CD14-positive monocyte (primary cell): Measurements from ENCODE around the gene CLCN2. TPM values are rescaled to one million over a fixed set of nuclear protein-coding genes. Genes with fewer than 3 reads are reported as not detected.
A peak's percentile ranks its signal among the peaks of the same experiment; 100 is the strongest.

Source experiments
- DNase-seq, 3 donors: peaks; one replicate each; pipeline ENCODE4 v3.0.0-alpha.2; 2011 to 2022
- H2AFZ ChIP-seq: 2 replicates; pipeline ENCODE4 v1.6.0; 2012; ENCODE audit warnings: mild to moderate bottlenecking, low read depth, low read length, inconsistent platforms; ENCODE audit not compliant: insufficient read depth, poor library complexity, severe bottlenecking
- H3K27ac ChIP-seq, 2 donors: 1 replicate in 1 of 2; 2 replicates in 1 of 2; pipeline ENCODE4 v1.5.1; 2012 to 2013; ENCODE audit warnings: low read length in 2 of 2, control low read depth in 1 of 2, inconsistent platforms in 1 of 2, low read depth in 1 of 2, mild to moderate bottlenecking in 1 of 2
- H3K27me3 ChIP-seq, 2 donors: one replicate each; pipeline versions ENCODE4 v1.6.0 to v1.6.1; 2011 to 2013; ENCODE audit warnings: low read length in 2 of 2; ENCODE audit not compliant: control insufficient read depth in 2 of 2, insufficient read depth in 2 of 2
- H3K36me3 ChIP-seq, 2 donors: replicated peaks in 1 of 2; 1 replicate in 1 of 2; 2 replicates in 1 of 2; pipeline versions ENCODE4 v1.5.1 to v1.6.1; 2012 to 2013; ENCODE audit warnings: low read length in 2 of 2, control low read depth in 1 of 2, inconsistent platforms in 1 of 2, mild to moderate bottlenecking in 1 of 2; ENCODE audit not compliant: insufficient read depth in 2 of 2, control insufficient read depth in 1 of 2
- H3K4me1 ChIP-seq, 2 donors: 1 replicate in 1 of 2; 2 replicates in 1 of 2; pipeline versions ENCODE4 v1.5.1 to v1.6.1; 2012 to 2013; ENCODE audit warnings: low read length in 2 of 2, control low read depth in 1 of 2, inconsistent platforms in 1 of 2, mild to moderate bottlenecking in 1 of 2, moderate library complexity in 1 of 2; ENCODE audit not compliant: insufficient read depth in 2 of 2, control insufficient read depth in 1 of 2
- H3K4me2 ChIP-seq: replicated peaks from 2 replicates; pipeline ENCODE3; 2012; ENCODE audit warnings: low read length, moderate library complexity, mild to moderate bottlenecking; ENCODE audit not compliant: poor library complexity, severe bottlenecking; ENCODE audit errors: extremely low read depth
- H3K4me3 ChIP-seq, 3 experiments: fragments of 200-600 bp in 1 of 3; sonication (generic) in 1 of 3; replicated peaks in 1 of 3; 1 replicate in 2 of 3; 2 replicates in 1 of 3; pipeline ENCODE4 v1.5.1; 2011 to 2013; ENCODE audit warnings: low read length in 3 of 3, mild to moderate bottlenecking in 3 of 3, control low read depth in 2 of 3, low read depth in 2 of 3, inconsistent platforms in 1 of 3, moderate library complexity in 1 of 3
- H3K79me2 ChIP-seq: 2 replicates; pipeline ENCODE4 v1.6.0; 2012; ENCODE audit warnings: mild to moderate bottlenecking, control low read depth, inconsistent platforms, low read length, moderate library complexity; ENCODE audit not compliant: insufficient read depth
- H3K9ac ChIP-seq: 2 replicates; pipeline ENCODE4 v1.6.0; 2017; ENCODE audit warnings: low read length, mild to moderate bottlenecking; ENCODE audit not compliant: insufficient read depth, poor library complexity, severe bottlenecking
- H3K9me3 ChIP-seq, 2 donors: replicated peaks in 1 of 2; 1 replicate in 1 of 2; 2 replicates in 1 of 2; pipeline versions ENCODE4 v1.5.1 to v1.6.1; 2012 to 2013; ENCODE audit warnings: low read length in 2 of 2, control low read depth in 1 of 2; ENCODE audit not compliant: control insufficient read depth in 1 of 2, insufficient read depth in 1 of 2
- H4K20me1 ChIP-seq: 2 replicates; pipeline ENCODE4 v1.6.0; 2012; ENCODE audit warnings: mild to moderate bottlenecking, low read length, control low read depth, moderate library complexity; ENCODE audit not compliant: insufficient read depth
- H3K27ac Mint-ChIP-seq, 7 donors: one replicate each; pipeline ENCODE4 v1.8.0; 2020; ENCODE audit warnings: mild to moderate bottlenecking in 7 of 7, mixed read lengths in 7 of 7, moderate library complexity in 6 of 7, inconsistent platforms in 2 of 7
- H3K27me3 Mint-ChIP-seq, 3 donors: one replicate each; pipeline ENCODE4 v1.8.0; 2021 to 2022; ENCODE audit warnings: low read depth in 3 of 3, mild to moderate bottlenecking in 3 of 3, mixed read lengths in 3 of 3, moderate library complexity in 3 of 3, inconsistent platforms in 1 of 3
- H3K36me3 Mint-ChIP-seq, 2 donors: one replicate each; pipeline ENCODE4 v1.8.0; 2020; ENCODE audit warnings: mixed read lengths in 2 of 2, inconsistent platforms in 1 of 2, mild to moderate bottlenecking in 1 of 2
- H3K4me1 Mint-ChIP-seq: one replicate; pipeline ENCODE4 v1.8.0; 2020; ENCODE audit warnings: mild to moderate bottlenecking, mixed read lengths
- H3K4me3 Mint-ChIP-seq, 2 donors: one replicate each; pipeline ENCODE4 v1.8.0; 2020; ENCODE audit warnings: mild to moderate bottlenecking in 2 of 2, mixed read lengths in 2 of 2, moderate library complexity in 1 of 2
- H3K9me3 Mint-ChIP-seq, 7 donors: one replicate each; pipeline ENCODE4 v1.8.0; 2020 to 2022; ENCODE audit warnings: mixed read lengths in 7 of 7, mild to moderate bottlenecking in 6 of 7, moderate library complexity in 6 of 7, inconsistent platforms in 2 of 7
- WGBS: methylation state at CpG from one replicate; pipeline ENCODE4 v1.1.5; 2013; ENCODE audit warnings: missing lambda C conversion rate; ENCODE audit not compliant: insufficient coverage; 5-methylcytosine and 5-hydroxymethylcytosine counted together
- intact Hi-C, 2 donors: fragments of 100-400 bp; cut with micrococcal nuclease; formaldehyde crosslinking; loops; one replicate each; pipeline versions ENCODE4 v1.15.0 to v1.15.1; 2023
- polyA plus RNA-seq, 3 donors: library from polyadenylated mRNA; depleted of rRNA in 1 of 3; unstranded in 2 of 3; stranded (reverse) in 1 of 3; fragments of 300-500 nt in 2 of 3; fragments of >200 nt in 1 of 3; fragmentation: Illumina TruSeq in 2 of 3; gene quantifications; 1 replicate in 2 of 3; 2 replicates in 1 of 3; pipeline ENCODE4 v1.2.3, GENCODE V29; 2012 to 2021
- TF ChIP-seq, protein P1 (sequence below): fragments of 200-600 bp; IDR thresholded peaks from one replicate; pipeline ENCODE4 v1.8.0; 2022; ENCODE audit warnings: antibody characterized with exemption, mild to moderate bottlenecking

CLCN2 gene
- polyA plus RNA-seq, 3 donors = 0.16 to 2.7 TPM; not detected in 1

DNA sequence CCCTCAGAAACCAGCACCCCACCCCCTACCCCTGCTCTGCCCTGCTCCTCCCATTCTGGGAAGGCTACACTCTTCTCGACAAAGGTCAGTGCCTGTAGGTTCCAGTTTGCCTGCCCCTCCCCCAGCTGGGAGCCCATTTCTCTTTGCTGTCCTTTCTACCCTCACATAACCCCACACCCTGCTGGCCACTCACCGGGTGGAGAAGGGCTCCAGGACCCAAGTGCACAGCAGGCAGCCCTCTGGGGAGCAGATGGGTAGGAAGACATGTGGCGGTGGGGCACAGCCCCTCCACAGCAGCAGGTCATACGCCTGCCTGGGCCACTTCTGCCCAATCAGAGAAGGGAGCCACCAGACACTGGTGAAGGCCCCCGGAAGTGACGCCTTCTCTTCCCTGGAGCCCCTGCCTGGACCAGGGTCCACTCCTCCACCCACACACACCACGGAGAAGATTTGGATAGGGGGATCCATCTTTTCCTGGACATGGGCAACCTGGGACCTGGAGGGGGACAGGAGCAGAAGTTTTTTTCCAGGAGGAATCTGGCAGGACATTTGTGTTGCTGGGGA lies 16.6 kb upstream of the CLCN2 start, which contains the start of gene THPO:
Gene THPO (minus strand): TSS at position 326 of the 564 bp plus-strand sequence. CDS start 1,948 bp downstream, outside the sequence.
- intact Hi-C loops = loop anchor here (10.0 kb wide), 2 partner anchors 397 to 417 kb away; no protein-coding TSS in a partner anchor
- WGBS = 97% methylated on average over 3 of the region's 7 CpGs
- Histone ChIP-seq H3K4me1 (peaks cover 13 to 19% of the 10 kb centered on the region in 2 donors), H3K79me2 (no peaks in the 10 kb centered on the region), H3K9me3 (peaks cover 0 to 10% of the 10 kb centered on the region in 2 donors), H3K27ac (no peak within 1 kb of the TSS), H3K27me3 (peaks cover 30 to 68% of the 10 kb centered on the region in 2 donors), H2AFZ (no peak within 1 kb of the TSS), H3K4me2 (no peak within 1 kb of the TSS), H3K4me3 (no peak within 1 kb of the TSS), H3K36me3 (no peaks in the 10 kb centered on the region), H4K20me1 (no peaks in the 10 kb centered on the region), H3K9ac (no peak within 1 kb of the TSS)
- Mint-ChIP-seq H3K4me3 (peak within 1 kb of the TSS in 1 of 2 donors; percentile 77), H3K36me3 (peaks cover 0 to 8% of the 10 kb centered on the region in 2 donors), H3K27me3 (peaks cover 66 to 90% (median 80%) of the 10 kb centered on the region in 3 donors), H3K27ac (peak within 1 kb of the TSS in 1 of 7 donors; percentile 62), H3K4me1 (peaks cover 16% of the 10 kb centered on the region), H3K9me3 (peaks cover 0 to 17% (median 6%) of the 10 kb centered on the region in 7 donors)
- TF ChIP-seq, protein P1, sequence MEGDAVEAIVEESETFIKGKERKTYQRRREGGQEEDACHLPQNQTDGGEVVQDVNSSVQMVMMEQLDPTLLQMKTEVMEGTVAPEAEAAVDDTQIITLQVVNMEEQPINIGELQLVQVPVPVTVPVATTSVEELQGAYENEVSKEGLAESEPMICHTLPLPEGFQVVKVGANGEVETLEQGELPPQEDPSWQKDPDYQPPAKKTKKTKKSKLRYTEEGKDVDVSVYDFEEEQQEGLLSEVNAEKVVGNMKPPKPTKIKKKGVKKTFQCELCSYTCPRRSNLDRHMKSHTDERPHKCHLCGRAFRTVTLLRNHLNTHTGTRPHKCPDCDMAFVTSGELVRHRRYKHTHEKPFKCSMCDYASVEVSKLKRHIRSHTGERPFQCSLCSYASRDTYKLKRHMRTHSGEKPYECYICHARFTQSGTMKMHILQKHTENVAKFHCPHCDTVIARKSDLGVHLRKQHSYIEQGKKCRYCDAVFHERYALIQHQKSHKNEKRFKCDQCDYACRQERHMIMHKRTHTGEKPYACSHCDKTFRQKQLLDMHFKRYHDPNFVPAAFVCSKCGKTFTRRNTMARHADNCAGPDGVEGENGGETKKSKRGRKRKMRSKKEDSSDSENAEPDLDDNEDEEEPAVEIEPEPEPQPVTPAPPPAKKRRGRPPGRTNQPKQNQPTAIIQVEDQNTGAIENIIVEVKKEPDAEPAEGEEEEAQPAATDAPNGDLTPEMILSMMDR = no peak
- no peak for DNase-seq

GRCh38 chr3:184377374-184377773 lies 16.0 kb upstream of the CLCN2 start:
- peak overlapping the region in 1 of 2 donors; percentile 48 for H3K4me3 Mint-ChIP-seq

More at GRCh38 chr3:184377374-184377773, 16.0 kb upstream of the CLCN2 start:
- Histone ChIP-seq H2AFZ (no peak overlapping the region), H3K9me3 (peaks cover 0 to 10% of the 10 kb centered on the region in 2 donors), H3K27me3 (peaks cover 30 to 63% of the 10 kb centered on the region in 2 donors), H3K4me1 (peaks cover 13 to 19% of the 10 kb centered on the region in 2 donors), H3K4me2 (no peak overlapping the region), H3K4me3 (no peak overlapping the region), H3K9ac (no peak overlapping the region), H3K27ac (no peak overlapping the region), H3K79me2 (no peaks in the 10 kb centered on the region), H4K20me1 (no peaks in the 10 kb centered on the region), H3K36me3 (no peaks in the 10 kb centered on the region)
- DNase-seq = no peak
- peaks cover 0 to 8% of the 10 kb centered on the region in 2 donors for H3K36me3 Mint-ChIP-seq
- intact Hi-C loops = loop anchor here (10.0 kb wide), 2 partner anchors 397 to 417 kb away; no protein-coding TSS in a partner anchor
- H3K9me3 Mint-ChIP-seq = peaks cover 0 to 16% (median 6%) of the 10 kb centered on the region in 7 donors
- TF ChIP-seq, protein P1 = no peak
- H3K4me1 Mint-ChIP-seq = peaks cover 16% of the 10 kb centered on the region
- H3K27ac Mint-ChIP-seq = peak overlapping the region in 1 of 7 donors; percentile 62
- 51% methylated on average over 3 of the region's 5 CpGs for WGBS
- H3K27me3 Mint-ChIP-seq = peaks cover 61 to 90% (median 75%) of the 10 kb centered on the region in 3 donors
